K562 (cell line): Measurements from ENCODE around the gene HDLBP. TPM values are rescaled to one million over a fixed set of nuclear protein-coding genes. Genes with fewer than 3 reads are reported as not detected.

Experiments
- HCFC1 ChIP-seq: IDR thresholded peaks from 2 replicates; pipeline ENCODE4 v1.6.1; 2012; ENCODE audit warnings: low read depth, low read length, improper control_type of control experiment
- RCOR1 ChIP-seq, 2 experiments: IDR thresholded peaks; 2 replicates each; pipeline ENCODE4 v1.6.1; 2012; ENCODE audit warnings: low read depth in 2 of 2, low read length in 2 of 2, borderline replicate concordance in 1 of 2, improper control_type of control experiment in 1 of 2
- SP1 ChIP-seq: sonication (generic); formaldehyde crosslinking; IDR thresholded peaks from 2 replicates; pipeline ENCODE4 v1.8.1; 2022; ENCODE audit warnings: mild to moderate bottlenecking, missing genetic modification reagents
- ZBTB11 ChIP-seq, 3 experiments: fragments of 200-800 bp in 1 of 3; fragments of 250-450 bp in 1 of 3; fragments of 450-650 bp in 1 of 3; sonication (Bioruptor Pico) in 1 of 3; sonication (Bioruptor generic) in 1 of 3; formaldehyde crosslinking in 1 of 3; IDR thresholded peaks; 2 replicates each; pipeline versions ENCODE4 v1.6.1 to v1.8.0; 2016 to 2022; ENCODE audit warnings: mild to moderate bottlenecking in 2 of 3, missing genetic modification characterization in 2 of 3, missing compliant biosample characterization in 1 of 3, moderate library complexity in 1 of 3
- ZBTB49 ChIP-seq: sonication (generic); formaldehyde crosslinking; IDR thresholded peaks from 2 replicates; pipeline ENCODE4 v1.8.0; 2022; ENCODE audit warnings: missing genetic modification reagents, mild to moderate bottlenecking, borderline replicate concordance
- polyA plus RNA-seq, 8 experiments: library from polyadenylated mRNA; depleted of rRNA in 4 of 8; stranded (reverse) in 5 of 8; unstranded in 3 of 8; fragments of >200 nt; fragmentation: Nextera tagmentation in 2 of 8; fragmentation: Illumina TruSeq in 1 of 8; extraction: Ambion mirVana in 2 of 8; extraction: Trizol in 1 of 8; gene quantifications; 2 replicates each; pipeline versions ENCODE4 v1.2.1 to v1.2.3, GENCODE V29; 2011 to 2014; ENCODE audit warnings: inconsistent platforms in 1 of 8, missing spikeins in 1 of 8
- total RNA-seq, 7 experiments: library from RNA; depleted of rRNA in 6 of 7; stranded (reverse); fragments of >200 nt in 6 of 7; fragmentation: Illumina TruSeq in 2 of 7; extraction: Trizol in 2 of 7; gene quantifications; 2 replicates each; pipeline versions ENCODE4 v1.2.1 to v1.2.3, GENCODE V29; 2011 to 2021; ENCODE audit warnings: low replicate concordance in 1 of 7

HDLBP gene
- total and polyA plus RNA-seq, 9 of the 15 experiments (the other 6 are each of a cell fraction or from before 2014, with no cell fraction given): 24.4 to 378 (median 146) TPM

- no peak for TF ChIP-seq ZBTB11 (CRISPR knock-in tag; IDR thresholded peaks at IDR 0.05)
- no peak for TF ChIP-seq HCFC1
- TF ChIP-seq SP1 (CRISPR knock-in tag): no peak
- no peak for TF ChIP-seq ZBTB49 (CRISPR knock-in tag)
- TF ChIP-seq RCOR1 (IDR thresholded peaks at IDR 0.05; ENCODE audit: borderline replicate concordance in 1 of 2, low read depth in 2 of 2, low read length in 2 of 2): no peak
Measured at GRCh38 chr2:241304039-241304670, 11.3 kb downstream of the HDLBP start (continued).
